ENCODE data around the gene LEUTX.

Gene LEUTX

GRCh38 chr19:39825093-39825463, 46.4 kb downstream of the LEUTX start:
- DNase-seq: no peak

GRCh38 chr19:39825531-39826076, 47.0 kb downstream of the LEUTX start:
- no peak for DNase-seq

DNA sequence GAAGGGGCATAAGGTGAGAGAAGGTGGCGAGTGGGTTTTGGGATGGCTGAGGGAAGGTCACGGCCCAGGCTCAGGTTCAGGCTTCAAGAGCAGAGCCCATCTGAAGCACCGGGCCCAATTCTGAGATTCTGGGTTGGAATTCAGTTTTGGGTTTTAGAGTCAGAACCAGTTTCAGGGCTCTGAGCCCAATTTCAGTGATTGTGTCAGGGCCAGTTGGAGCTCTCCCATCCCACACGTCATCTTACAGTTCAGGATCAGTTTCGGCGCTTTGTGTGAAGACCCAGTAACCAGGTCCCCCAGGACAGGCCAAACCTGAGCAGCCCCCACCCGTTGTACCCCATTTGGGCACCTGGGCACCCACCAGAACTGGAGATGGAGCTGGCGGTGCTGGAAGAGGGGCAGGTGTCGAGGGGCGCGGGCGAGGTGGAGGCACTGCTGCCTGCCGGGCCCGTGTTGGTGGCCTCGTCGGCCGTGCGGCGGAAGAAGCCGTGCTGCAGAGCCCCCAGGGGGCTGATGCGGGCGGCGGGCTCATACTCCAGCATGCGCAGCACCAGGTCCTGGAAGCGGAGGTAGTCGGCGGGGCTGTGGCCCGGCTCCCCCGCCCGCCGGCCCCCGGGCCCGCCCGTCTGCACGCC, 47.8 kb downstream of the LEUTX start:
- DNase-seq: no peak

DNA sequence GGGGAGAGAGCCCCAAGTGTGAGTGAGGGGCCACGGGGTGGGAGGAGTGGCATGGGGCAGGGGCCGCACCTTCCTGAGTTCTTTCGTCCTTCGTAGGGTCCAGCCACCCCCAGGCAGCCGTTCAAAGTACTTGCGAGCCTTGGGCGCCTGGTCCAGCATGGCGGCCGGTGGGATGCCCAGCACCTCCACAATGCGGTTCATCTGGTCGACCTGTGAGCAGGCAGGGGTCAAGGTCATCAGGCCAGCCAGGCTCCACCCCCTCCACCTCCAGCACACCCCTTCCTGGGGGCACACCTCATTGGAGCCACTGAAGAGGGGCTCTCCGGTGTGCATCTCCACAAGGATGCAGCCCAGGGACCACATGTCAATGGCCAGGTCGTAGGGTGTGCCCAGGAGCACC, 48.6 kb downstream of the LEUTX start:
- no peak for DNase-seq

DNA sequence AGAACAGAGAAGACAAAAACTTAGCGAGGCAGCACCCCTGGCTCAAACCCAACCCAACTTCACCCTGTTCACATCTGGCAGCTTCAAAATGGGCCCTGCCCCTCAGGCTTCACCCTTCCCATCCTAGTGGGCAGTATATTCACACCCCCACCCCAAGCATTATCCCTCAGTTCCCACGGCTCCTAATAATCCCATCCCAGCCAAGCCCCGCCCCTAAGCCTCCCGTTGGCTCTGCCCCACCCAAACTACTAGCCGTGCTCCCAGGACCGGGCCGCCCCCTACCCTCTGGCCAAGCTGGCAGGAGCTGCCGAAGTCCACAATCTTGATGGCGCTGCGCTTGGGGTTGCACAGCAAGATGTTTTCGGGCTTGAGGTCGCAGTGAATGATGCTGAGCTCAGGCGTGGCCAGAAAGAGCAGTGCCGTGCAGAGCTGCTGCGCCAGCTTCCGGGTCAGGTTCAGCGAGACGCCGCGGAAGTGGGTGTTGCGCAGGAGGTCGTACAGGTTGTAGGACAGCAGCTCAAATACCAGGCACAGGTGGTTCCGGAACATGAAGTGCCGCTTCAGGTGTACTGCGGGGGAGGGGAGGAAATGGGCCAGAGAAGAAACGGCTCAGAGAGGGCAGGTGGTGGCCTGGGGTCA, 49.5 kb downstream of the LEUTX start:
- peak; percentile 36 to 50 for DNase-seq

GRCh38 chr19:39828654-39829032, 50.0 kb downstream of the LEUTX start:
- DNase-seq: no peak

DNA sequence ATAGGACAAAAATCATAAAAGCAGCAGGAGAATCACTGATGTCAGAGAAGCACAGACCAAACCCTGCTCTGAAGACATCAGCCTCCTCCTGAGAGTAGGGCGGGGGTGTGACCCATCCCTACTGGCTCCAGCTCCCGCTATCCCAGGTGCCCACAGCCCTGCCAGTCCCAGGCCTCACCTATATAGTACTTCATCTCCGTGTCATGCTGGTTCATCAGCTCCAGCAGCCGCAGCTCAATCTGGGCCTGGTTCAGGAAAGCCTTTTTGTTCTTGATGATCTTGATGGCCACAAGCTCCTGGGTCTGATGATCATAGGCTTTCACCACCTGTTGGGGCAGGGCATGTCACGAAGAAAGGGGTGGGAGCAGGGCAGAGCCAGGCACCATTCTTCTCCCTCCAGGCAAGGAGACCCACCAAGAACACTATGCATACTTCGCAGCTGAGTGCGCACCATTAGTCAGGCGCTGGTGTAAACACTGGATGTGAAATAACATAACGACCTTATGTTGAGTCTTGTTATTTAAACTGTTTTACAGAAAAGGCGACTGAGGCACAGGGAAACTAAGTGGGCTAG, 51.1 kb downstream of the LEUTX start:
- DNase-seq: no peak

DNA sequence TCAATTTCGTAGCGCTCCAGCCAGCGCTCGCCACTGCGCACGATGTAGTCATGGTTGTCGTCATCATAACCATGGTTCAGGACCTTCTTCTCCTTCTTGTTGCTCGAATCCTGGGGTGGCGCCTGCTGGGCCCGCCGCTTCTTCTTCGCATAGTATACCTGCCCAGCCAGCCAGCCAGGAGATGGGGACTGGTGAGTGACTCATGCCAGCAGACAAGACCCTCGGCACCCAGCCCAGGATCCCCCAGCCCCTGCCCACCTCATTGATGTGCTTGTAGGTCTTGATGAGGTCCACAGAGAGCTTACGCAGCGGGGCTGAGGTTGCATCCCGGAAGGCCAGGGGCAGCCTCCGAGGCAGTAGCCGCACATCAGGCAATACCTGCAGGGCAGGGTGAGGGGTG, 51.8 kb downstream of the LEUTX start:
- no peak for DNase-seq

- no peak for DNase-seq
Observed at GRCh38 chr19:39830847-39831246, 52.2 kb downstream of the LEUTX start.

- DNase-seq: no peak
Observed at GRCh38 chr19:39831679-39832078, 53.0 kb downstream of the LEUTX start.

- DNase-seq: peak in 1 of 2 donors; percentile 34
Observed at GRCh38 chr19:39832341-39833083, 53.9 kb downstream of the LEUTX start.

DNA sequence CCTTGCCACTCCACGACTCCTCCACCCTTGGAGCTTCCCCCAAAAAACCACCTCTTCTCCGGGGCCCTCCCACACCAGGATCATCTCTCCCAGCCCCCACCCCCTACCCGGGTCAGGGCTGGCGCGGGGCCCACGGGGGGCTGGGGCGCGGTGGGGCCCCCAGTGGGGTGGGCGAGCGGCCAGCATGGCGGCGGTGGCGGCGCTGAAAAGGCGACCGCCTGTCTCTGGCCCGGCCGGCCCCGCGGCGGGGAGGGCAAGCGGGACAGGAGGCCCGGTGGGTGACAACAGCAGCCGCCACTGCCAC, 54.5 kb downstream of the LEUTX start:
- DNase-seq: no peak

GRCh38 chr19:39833464-39834286, 55.0 kb downstream of the LEUTX start, which contains the start of gene DYRK1B:
Gene DYRK1B (minus strand): TSS chr19:39834162. CDS start chr19:39831867, 2,295 bp downstream.
- peak; percentile 99 for DNase-seq

DNA sequence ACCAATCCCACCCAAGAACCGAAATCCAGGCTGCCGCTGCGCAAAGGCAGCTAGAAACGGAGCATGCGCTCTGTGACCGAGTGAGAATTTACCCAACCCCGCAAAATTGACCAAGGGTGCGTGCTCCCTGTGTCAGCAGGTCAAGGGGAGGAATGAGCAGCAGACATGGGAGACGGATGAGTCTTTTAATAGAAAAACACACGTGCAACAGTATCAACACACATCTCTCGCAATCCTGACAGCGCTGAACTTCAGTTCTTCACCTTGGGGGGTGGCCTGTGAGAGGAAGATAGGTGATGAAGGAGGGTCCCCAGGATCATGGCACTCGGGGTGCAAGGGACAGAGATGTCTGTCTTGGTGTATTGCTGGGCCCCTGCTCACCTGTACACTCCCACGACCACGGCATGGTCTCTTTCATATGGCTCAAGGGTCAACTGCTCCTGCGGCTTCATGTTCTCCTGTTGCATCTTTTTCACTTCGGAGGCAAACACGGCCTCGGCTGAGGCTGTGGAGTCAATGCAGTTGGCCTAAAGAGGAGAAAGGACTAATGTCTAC, 55.7 kb downstream of the LEUTX start:
- DNase-seq: no peak
